GM12878 (cell line): Measurements from ENCODE around the gene PGAP6. TPM values are rescaled to one million over a fixed set of nuclear protein-coding genes. Genes with fewer than 3 reads are reported as not detected.

Experiments used
- ATAC-seq: fragments of 200-7000 bp; cut with Tn5 transposase; 3 replicates; pipeline ENCODE4 v1.9.1; 2020; ENCODE audit warnings: mild to moderate bottlenecking, moderate library complexity
- BruUV-seq: library from RNA; stranded (reverse); fragments of 400-500 nt; replicated peaks from 2 replicates; lab custom pipeline; 2021; lab: Mats Ljungman, UMichigan
- CTCF ChIA-PET: fragments of 300-600 bp; sonication (Branson Sonifier 250); formaldehyde crosslinking; extraction: SDS; loops from one replicate; lab custom pipeline; 2021; ENCODE audit warnings: inconsistent platforms; lab: Yijun Ruan, JAX
- POLR2A ChIA-PET: fragments of 350-600 bp; formaldehyde crosslinking; extraction: SDS; loops from one replicate; lab custom pipeline; 2021; ENCODE audit warnings: inconsistent platforms; lab: Charles Lee
- RAD21 ChIA-PET: fragments of 300-600 bp; sonication (Branson Sonifier 250); formaldehyde crosslinking; loops from one replicate; lab custom pipeline; 2023; ENCODE audit warnings: antibody characterized with exemption; ENCODE audit not compliant: unreplicated experiment; lab: Charles Lee
- SMC1A ChIA-PET: fragments of 300-600 bp; sonication (Branson Sonifier 250); formaldehyde crosslinking; loops from one replicate; lab custom pipeline; 2023; ENCODE audit not compliant: unreplicated experiment, uncharacterized antibody; lab: Charles Lee
- DNase-seq: peaks from one replicate; pipeline ENCODE4 v3.0.0-alpha.2; 2011; ENCODE audit warnings: low read depth, low spot score
- FAIRE-seq: peaks from 3 replicates; lab custom pipeline; 2011; peaks lifted over from hg19 to GRCh38; lab: Jason Lieb, UNC
- H2AFZ ChIP-seq: 2 replicates; pipeline ENCODE4 v1.6.0; 2011; ENCODE audit warnings: low read depth, low read length, control low read depth; ENCODE audit not compliant: control insufficient read depth
- H3K27ac ChIP-seq: 2 replicates; pipeline ENCODE4 v1.5.1; 2011; ENCODE audit warnings: control low read depth; ENCODE audit not compliant: control insufficient read depth, insufficient read depth
- H3K27me3 ChIP-seq, 2 experiments: replicated peaks in 1 of 2; 2 replicates each; pipeline versions ENCODE4 v1.6.0 to v1.6.1; 2011; ENCODE audit warnings: low read length in 1 of 2; ENCODE audit not compliant: control insufficient read depth in 2 of 2, insufficient read depth in 2 of 2
- H3K36me3 ChIP-seq, 2 experiments: 2 replicates each; pipeline ENCODE4 v1.5.1; 2011; ENCODE audit warnings: low read length in 1 of 2; ENCODE audit not compliant: control insufficient read depth in 2 of 2, insufficient read depth in 2 of 2
- H3K4me1 ChIP-seq: 2 replicates; pipeline ENCODE4 v1.6.1; 2011; ENCODE audit warnings: mild to moderate bottlenecking, low read length, moderate library complexity, mixed read lengths; ENCODE audit not compliant: control insufficient read depth, insufficient read depth
- H3K4me2 ChIP-seq: 2 replicates; pipeline ENCODE4 v1.6.0; 2011; ENCODE audit warnings: control low read depth; ENCODE audit not compliant: control insufficient read depth, insufficient read depth
- H3K4me3 ChIP-seq: fragments of 200-600 bp; sonication (generic); 2 replicates; pipeline ENCODE4 v1.5.1; 2016
- H3K79me2 ChIP-seq: 2 replicates; pipeline ENCODE4 v1.6.0; 2011; ENCODE audit warnings: low read length; ENCODE audit not compliant: control insufficient read depth, insufficient read depth
- H3K9ac ChIP-seq: 2 replicates; pipeline ENCODE4 v1.8.0; 2011; ENCODE audit warnings: low read length, control low read depth, mixed read lengths; ENCODE audit not compliant: control insufficient read depth, insufficient read depth
- H3K9me3 ChIP-seq: replicated peaks from 3 replicates; pipeline ENCODE4 v1.5.1; 2011; ENCODE audit warnings: mild to moderate bottlenecking, low read length; ENCODE audit not compliant: control insufficient read depth, insufficient read depth
- H4K20me1 ChIP-seq: 2 replicates; pipeline ENCODE4 v1.6.0; 2011; ENCODE audit not compliant: control insufficient read depth, insufficient read depth
- HCFC1 ChIP-seq: fragments of 150-350 bp; IDR thresholded peaks from 2 replicates; pipeline ENCODE4 v1.6.1; 2014; ENCODE audit warnings: low read length
- NBN ChIP-seq: fragments of 450-650 bp; IDR thresholded peaks from 2 replicates; pipeline ENCODE4 v1.6.1; 2016
- NFXL1 ChIP-seq: fragments of 450-650 bp; IDR thresholded peaks from 2 replicates; pipeline ENCODE4 v1.6.1; 2017; ENCODE audit warnings: antibody characterized with exemption, mild to moderate bottlenecking, borderline replicate concordance
- POU2F2 ChIP-seq: IDR thresholded peaks from 3 replicates; pipeline ENCODE4 v1.6.1; 2011; ENCODE audit warnings: low read depth, mild to moderate bottlenecking, low read length, borderline replicate concordance
- RELA ChIP-seq: fragments of 450-650 bp; IDR thresholded peaks from 2 replicates; pipeline ENCODE4 v1.8.0; 2014; ENCODE audit warnings: borderline replicate concordance; ENCODE audit not compliant: partially characterized antibody
- SREBF1 ChIP-seq: IDR thresholded peaks from 2 replicates; pipeline ENCODE4 v1.6.1; 2012; ENCODE audit warnings: mild to moderate bottlenecking, low read length
- SRF ChIP-seq, 2 experiments: IDR thresholded peaks; 2 replicates each; pipeline ENCODE4 v1.6.1; 2011; ENCODE audit warnings: low read depth in 2 of 2, low read length in 2 of 2, mild to moderate bottlenecking in 1 of 2, moderate library complexity in 1 of 2
- TAF1 ChIP-seq: IDR thresholded peaks from 2 replicates; pipeline ENCODE4 v1.6.1; 2011; ENCODE audit warnings: mild to moderate bottlenecking, low read depth, low read length, borderline replicate concordance
- ZNF274 ChIP-seq: IDR thresholded peaks from one replicate; pipeline ENCODE4 v1.8.0; 2011; ENCODE audit not compliant: insufficient read length, insufficient read depth
- ZNF622 ChIP-seq: fragments of 450-650 bp; IDR thresholded peaks from 2 replicates; pipeline ENCODE4 v1.6.1; 2017; ENCODE audit warnings: mild to moderate bottlenecking, inconsistent platforms
- WGBS: methylation state at CpG from one replicate; pipeline ENCODE4 v1.1.6; 2016; ENCODE audit warnings: low lambda C conversion rate; ENCODE audit not compliant: insufficient replicate concordance, insufficient coverage; ENCODE audit errors: missing lambda C conversion rate; 5-methylcytosine and 5-hydroxymethylcytosine counted together
- in situ Hi-C: fragments of 300-500 bp; cut with MboI; formaldehyde crosslinking; loops from 9 replicates; pipeline ENCODE4 v1.14.3; 2018; ENCODE audit warnings: mixed read lengths
- intact Hi-C: fragments of 100-400 bp; cut with micrococcal nuclease; formaldehyde crosslinking; loops from one replicate; pipeline ENCODE4 v1.14.2; 2022; ENCODE audit not compliant: unreplicated experiment
- polyA plus RNA-seq, 11 experiments: library from polyadenylated mRNA; depleted of rRNA in 4 of 11; unstranded in 6 of 11; stranded (reverse) in 5 of 11; fragments of >200 nt; fragmentation: Nextera tagmentation in 4 of 11; fragmentation: Illumina TruSeq in 1 of 11; extraction: Ambion mirVana in 4 of 11; extraction: Trizol in 1 of 11; gene quantifications; 1 replicate in 1 of 11; 2 replicates in 10 of 11; pipeline versions ENCODE4 v1.2.1 to v1.2.3, GENCODE V29; 2011 to 2016; ENCODE audit warnings: inconsistent platforms in 2 of 11, missing spikeins in 2 of 11, low read depth in 1 of 11
- total RNA-seq, 4 experiments: library from RNA; depleted of rRNA in 3 of 4; stranded (reverse); fragments of >200 nt in 3 of 4; fragmentation: Illumina TruSeq in 1 of 4; extraction: Trizol in 1 of 4; gene quantifications; 2 replicates each; pipeline versions ENCODE4 v1.2.1 to v1.2.3, GENCODE V29; 2013 to 2021

Gene PGAP6
- total and polyA plus RNA-seq, 10 of the 15 experiments (the other 5 are each of a cell fraction or from before 2014, with no cell fraction given): 0.76 to 48.8 (median 18.4) TPM

- ATAC-seq: no peak
- peaks cover 2% of the 10 kb centered on the region; the same call in 1 of the 2 replicates for H3K79me2 ChIP-seq
- POLR2A ChIA-PET: interaction anchor here (1.3 to 2.5 kb wide), 2 partner anchors 17 to 127 kb away, joined by 4 to 9 read pairs; no protein-coding TSS in a partner anchor
- no peaks in the 10 kb centered on the region for H3K9me3 ChIP-seq
- no peaks in the 10 kb centered on the region for H3K36me3 ChIP-seq
- no peaks in the 10 kb centered on the region for H4K20me1 ChIP-seq
- peaks cover 11% of the 10 kb centered on the region; the same call in 1 of the 2 replicates for H3K4me1 ChIP-seq
- H3K9ac ChIP-seq: no peak overlapping the region
- in situ Hi-C loops: loop anchor here (10.0 kb wide), 1 partner anchor 265 kb away; the partner anchor contains the start of gene RHOT2
- no peak overlapping the region for H3K4me2 ChIP-seq
- SMC1A ChIA-PET: interaction anchor here (0.9 kb wide), 1 partner anchor 50 kb away, joined by 3 read pairs; no protein-coding TSS in a partner anchor
- TF ChIP-seq POU2F2 (no peak), HCFC1 (no peak), NFXL1 (no peak)
- RAD21 ChIA-PET: no interaction called here
- H3K27me3 ChIP-seq: no peaks in the 10 kb centered on the region
- WGBS: 91% methylated on average over 22 of the region's 22 CpGs
- no peak overlapping the region for H2AFZ ChIP-seq
- DNase-seq: no peak
- H3K27ac ChIP-seq: no peak overlapping the region
- BruUV-seq: no TSS peak
- no peak for FAIRE-seq
- H3K4me3 ChIP-seq: no peak overlapping the region
- intact Hi-C loops: loop anchor here (10.0 kb wide), 2 partner anchors 95 to 265 kb away; partner anchors contain the start of gene RHOT2
- CTCF ChIA-PET: no interaction called here
Observed at GRCh38 chr16:399340-400019, 17.7 kb upstream of the PGAP6 start.

- intact Hi-C loops: loop anchor here (10.0 kb wide), 2 partner anchors 96 to 266 kb away; partner anchors contain the start of gene RHOT2
- SMC1A ChIA-PET: no interaction called here
- 76% methylated on average over 22 of the region's 24 CpGs for WGBS
- H3K27me3 ChIP-seq: no peaks in the 10 kb centered on the region
- POLR2A ChIA-PET: interaction anchor here (0.6 kb wide), 1 partner anchor 95 kb away, joined by 4 read pairs; no protein-coding TSS in a partner anchor
- no peaks in the 10 kb centered on the region for H4K20me1 ChIP-seq
- FAIRE-seq: no peak
- H3K4me2 ChIP-seq: no peak overlapping the region
- CTCF ChIA-PET: interaction anchor here (1.0 to 1.3 kb wide), 2 partner anchors 9 to 12 kb away, joined by 3 to 4 read pairs; no protein-coding TSS in a partner anchor
- ATAC-seq: no peak
- TF ChIP-seq RELA (no peak), SREBF1 (no peak), ZNF622 (no peak), NBN (no peak), TAF1 (no peak), HCFC1 (no peak), POU2F2 (no peak), SRF (IDR thresholded peaks at IDR 0.05; ENCODE audit: low read depth in 2 of 2, low read length in 2 of 2) (no peak), ZNF274 (no peak)
- TF ChIP-seq, all 136 proteins: peak for 0
- Histone ChIP-seq H3K27ac (no peak overlapping the region), H2AFZ (no peak overlapping the region), H3K36me3 (no peaks in the 10 kb centered on the region), H3K4me3 (no peak overlapping the region), H3K4me1 (peaks cover 11% of the 10 kb centered on the region; the same call in 1 of the 2 replicates), H3K79me2 (peaks cover 2% of the 10 kb centered on the region; the same call in 1 of the 2 replicates), H3K9me3 (no peaks in the 10 kb centered on the region), H3K9ac (no peak overlapping the region; the same call in 1 of the 2 replicates)
- BruUV-seq: no TSS peak
- in situ Hi-C loops: loop anchor here (10.0 kb wide), 1 partner anchor 266 kb away; the partner anchor contains the start of gene RHOT2
- no peak for DNase-seq
- RAD21 ChIA-PET: no interaction called here
Observed at GRCh38 chr16:398561-399339, 17.0 kb upstream of the PGAP6 start.
